ENCODE measurements around the gene CPLX4.

CPLX4 gene

DNA sequence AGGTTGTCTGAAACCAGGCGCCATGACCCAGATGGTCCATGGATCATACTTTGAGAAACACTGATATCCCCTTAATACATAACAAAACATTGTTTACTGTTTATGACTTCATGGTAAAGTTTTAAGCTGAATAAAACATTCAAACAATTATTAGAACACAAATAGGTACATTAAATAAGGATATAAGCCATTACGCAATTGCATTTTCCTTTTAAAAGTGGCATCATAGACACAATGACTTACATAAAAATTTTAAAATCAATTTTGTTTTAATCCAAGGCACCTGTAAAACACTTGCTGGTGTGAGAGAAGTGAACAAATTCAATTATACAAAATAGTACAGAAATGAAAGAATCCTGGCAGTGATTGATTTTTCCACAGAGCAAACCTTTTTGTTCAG, 10.2 kb upstream of the CPLX4 start (continued):
- TF ChIP-seq ZNF354C (tag by site-specific recombination; IDR thresholded peaks at IDR 0.05; ENCODE audit: borderline replicate concordance, low read depth) (no peak), ZNF558 (tag by site-specific recombination; IDR thresholded peaks at IDR 0.05) (no peak)
- TF ChIP-seq, protein P1, sequence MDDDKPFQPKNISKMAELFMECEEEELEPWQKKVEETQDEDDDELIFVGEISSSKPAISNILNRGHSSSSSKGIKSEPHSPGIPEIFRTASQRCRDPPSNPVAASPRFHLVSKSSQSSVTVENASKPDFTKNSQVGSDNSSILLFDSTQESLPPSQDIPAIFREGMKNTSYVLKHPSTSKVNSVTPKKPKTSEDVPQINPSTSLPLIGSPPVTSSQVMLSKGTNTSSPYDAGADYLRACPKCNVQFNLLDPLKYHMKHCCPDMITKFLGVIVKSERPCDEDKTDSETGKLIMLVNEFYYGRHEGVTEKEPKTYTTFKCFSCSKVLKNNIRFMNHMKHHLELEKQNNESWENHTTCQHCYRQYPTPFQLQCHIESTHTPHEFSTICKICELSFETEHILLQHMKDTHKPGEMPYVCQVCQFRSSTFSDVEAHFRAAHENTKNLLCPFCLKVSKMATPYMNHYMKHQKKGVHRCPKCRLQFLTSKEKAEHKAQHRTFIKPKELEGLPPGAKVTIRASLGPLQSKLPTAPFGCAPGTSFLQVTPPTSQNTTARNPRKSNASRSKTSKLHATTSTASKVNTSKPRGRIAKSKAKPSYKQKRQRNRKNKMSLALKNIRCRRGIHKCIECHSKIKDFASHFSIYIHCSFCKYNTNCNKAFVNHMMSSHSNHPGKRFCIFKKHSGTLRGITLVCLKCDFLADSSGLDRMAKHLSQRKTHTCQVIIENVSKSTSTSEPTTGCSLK (tag by site-specific recombination; IDR thresholded peaks at IDR 0.05), result no peak
- TF ChIP-seq, protein P2, sequence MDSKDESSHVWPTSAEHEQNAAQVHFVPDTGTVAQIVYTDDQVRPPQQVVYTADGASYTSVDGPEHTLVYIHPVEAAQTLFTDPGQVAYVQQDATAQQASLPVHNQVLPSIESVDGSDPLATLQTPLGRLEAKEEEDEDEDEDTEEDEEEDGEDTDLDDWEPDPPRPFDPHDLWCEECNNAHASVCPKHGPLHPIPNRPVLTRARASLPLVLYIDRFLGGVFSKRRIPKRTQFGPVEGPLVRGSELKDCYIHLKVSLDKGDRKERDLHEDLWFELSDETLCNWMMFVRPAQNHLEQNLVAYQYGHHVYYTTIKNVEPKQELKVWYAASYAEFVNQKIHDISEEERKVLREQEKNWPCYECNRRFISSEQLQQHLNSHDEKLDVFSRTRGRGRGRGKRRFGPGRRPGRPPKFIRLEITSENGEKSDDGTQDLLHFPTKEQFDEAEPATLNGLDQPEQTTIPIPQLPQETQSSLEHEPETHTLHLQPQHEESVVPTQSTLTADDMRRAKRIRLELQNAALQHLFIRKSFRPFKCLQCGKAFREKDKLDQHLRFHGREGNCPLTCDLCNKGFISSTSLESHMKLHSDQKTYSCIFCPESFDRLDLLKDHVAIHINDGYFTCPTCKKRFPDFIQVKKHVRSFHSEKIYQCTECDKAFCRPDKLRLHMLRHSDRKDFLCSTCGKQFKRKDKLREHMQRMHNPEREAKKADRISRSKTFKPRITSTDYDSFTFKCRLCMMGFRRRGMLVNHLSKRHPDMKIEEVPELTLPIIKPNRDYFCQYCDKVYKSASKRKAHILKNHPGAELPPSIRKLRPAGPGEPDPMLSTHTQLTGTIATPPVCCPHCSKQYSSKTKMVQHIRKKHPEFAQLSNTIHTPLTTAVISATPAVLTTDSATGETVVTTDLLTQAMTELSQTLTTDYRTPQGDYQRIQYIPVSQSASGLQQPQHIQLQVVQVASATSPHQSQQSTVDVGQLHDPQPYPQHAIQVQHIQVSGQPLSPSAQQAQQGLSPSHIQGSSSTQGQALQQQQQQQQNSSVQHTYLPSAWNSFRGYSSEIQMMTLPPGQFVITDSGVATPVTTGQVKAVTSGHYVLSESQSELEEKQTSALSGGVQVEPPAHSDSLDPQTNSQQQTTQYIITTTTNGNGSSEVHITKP (tag by site-specific recombination; IDR thresholded peaks at IDR 0.05), result no peak

DNA sequence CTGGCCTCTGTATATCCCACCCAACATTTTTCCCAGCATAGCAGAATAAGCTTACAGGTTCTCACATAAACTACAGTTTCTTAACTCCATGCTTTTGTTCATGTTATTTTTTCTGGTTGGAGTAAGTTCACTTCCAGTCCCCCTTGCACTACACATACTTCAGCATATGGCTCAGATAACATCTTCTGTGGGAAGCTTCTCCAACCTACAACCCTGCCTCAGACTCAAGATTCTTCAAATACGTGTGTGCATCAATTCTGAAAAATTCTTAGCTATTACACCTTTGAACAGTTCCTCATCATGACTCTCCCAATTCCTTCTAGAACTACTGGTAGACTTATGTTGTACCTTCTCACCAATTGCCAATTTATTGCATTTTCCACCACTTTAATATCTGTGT, 7.5 kb upstream of the CPLX4 start:
- CTCF ChIA-PET, result interaction anchor here (0.9 to 1.5 kb wide), 5 partner anchors 17 to 77 kb away, joined by 4 to 6 read pairs (median 5); partner anchors contain the start of gene RAX
- no peak overlapping the region for H3K4me3 ChIP-seq (ENCODE audit: low read depth, low read length)
- H3K27ac ChIP-seq (ENCODE audit: extremely low read depth, low read depth, low read length), result no peak overlapping the region
- TF ChIP-seq SP3 (tag by site-specific recombination; IDR thresholded peaks at IDR 0.05) (no peak), ZFP3 (tag by site-specific recombination; IDR thresholded peaks at IDR 0.05; ENCODE audit: low read depth) (no peak), ZNF132 (tag by site-specific recombination; IDR thresholded peaks at IDR 0.05; ENCODE audit: borderline replicate concordance) (no peak), ZNF791 (tag by site-specific recombination; IDR thresholded peaks at IDR 0.05) (no peak), ZBTB21 (tag by site-specific recombination; IDR thresholded peaks at IDR 0.05) (no peak), ZNF133 (tag by site-specific recombination; IDR thresholded peaks at IDR 0.05) (peak; percentile 86), ZNF658 (tag by site-specific recombination; IDR thresholded peaks at IDR 0.05) (no peak)
- TF ChIP-seq, protein P3, sequence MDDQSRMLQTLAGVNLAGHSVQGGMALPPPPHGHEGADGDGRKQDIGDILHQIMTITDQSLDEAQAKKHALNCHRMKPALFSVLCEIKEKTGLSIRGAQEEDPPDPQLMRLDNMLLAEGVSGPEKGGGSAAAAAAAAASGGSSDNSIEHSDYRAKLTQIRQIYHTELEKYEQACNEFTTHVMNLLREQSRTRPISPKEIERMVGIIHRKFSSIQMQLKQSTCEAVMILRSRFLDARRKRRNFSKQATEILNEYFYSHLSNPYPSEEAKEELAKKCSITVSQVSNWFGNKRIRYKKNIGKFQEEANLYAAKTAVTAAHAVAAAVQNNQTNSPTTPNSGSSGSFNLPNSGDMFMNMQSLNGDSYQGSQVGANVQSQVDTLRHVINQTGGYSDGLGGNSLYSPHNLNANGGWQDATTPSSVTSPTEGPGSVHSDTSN (CRISPR knock-in tag; IDR thresholded peaks at IDR 0.05), result no peak
- TF ChIP-seq, protein P4, sequence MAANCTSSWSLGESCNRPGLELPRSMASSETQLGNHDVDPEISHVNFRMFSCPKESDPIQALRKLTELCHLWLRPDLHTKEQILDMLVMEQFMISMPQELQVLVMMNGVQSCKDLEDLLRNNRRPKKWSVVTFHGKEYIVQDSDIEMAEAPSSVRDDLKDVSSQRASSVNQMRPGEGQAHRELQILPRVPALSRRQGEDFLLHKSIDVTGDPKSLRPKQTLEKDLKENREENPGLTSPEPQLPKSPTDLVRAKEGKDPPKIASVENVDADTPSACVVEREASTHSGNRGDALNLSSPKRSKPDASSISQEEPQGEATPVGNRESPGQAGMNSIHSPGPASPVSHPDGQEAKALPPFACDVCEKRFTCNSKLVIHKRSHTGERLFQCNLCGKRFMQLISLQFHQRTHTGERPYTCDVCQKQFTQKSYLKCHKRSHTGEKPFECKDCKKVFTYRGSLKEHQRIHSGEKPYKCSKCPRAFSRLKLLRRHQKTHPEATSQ (tag by site-specific recombination; IDR thresholded peaks at IDR 0.05), result no peak
- H3K36me3 ChIP-seq (ENCODE audit: control insufficient read depth in 2 of 2, insufficient read depth in 1 of 2, low read length in 2 of 2), result peaks cover 39 to 41% of the 10 kb centered on the region in 2 experiments
- H3K9me3 ChIP-seq (ENCODE audit: control insufficient read depth, insufficient read depth, low read depth, low read length), result no peaks in the 10 kb centered on the region
- POLR2A ChIA-PET, result interaction anchor here (0.8 kb wide), 1 partner anchor 58 kb away, joined by 3 read pairs; no protein-coding TSS in a partner anchor
- no peaks in the 10 kb centered on the region for H3K4me1 ChIP-seq (ENCODE audit: control insufficient read depth, insufficient read depth, low read length)

DNA sequence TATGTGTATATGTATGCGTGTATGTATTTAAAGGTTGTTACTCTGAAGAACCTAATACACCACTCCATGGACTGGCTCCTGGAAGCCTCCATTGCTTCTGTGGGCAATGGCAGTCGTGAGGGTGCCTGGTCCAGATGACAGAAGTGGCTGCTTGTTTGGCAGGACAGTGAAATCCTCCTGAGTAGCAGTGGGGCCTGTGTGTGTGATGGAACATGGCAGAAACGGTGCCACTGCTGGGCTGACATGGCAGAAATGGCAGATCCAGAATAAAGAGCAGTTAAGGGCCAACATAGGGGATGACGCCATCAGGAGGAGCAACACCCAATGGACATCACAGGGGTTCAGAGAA, 6.1 kb upstream of the CPLX4 start:
- Histone ChIP-seq H3K4me3 (ENCODE audit: low read depth, low read length) (no peak overlapping the region), H3K4me1 (ENCODE audit: control insufficient read depth, insufficient read depth, low read length) (0 out of 2 replicates have a peak, but pooled peaks cover under 1% of the 10 kb centered on the region), H3K36me3 (ENCODE audit: control insufficient read depth in 2 of 2, insufficient read depth in 1 of 2, low read length in 2 of 2) (peaks cover 29 to 30% of the 10 kb centered on the region in 2 experiments), H3K27ac (ENCODE audit: extremely low read depth, low read depth, low read length) (no peak overlapping the region), H3K9me3 (ENCODE audit: control insufficient read depth, insufficient read depth, low read depth, low read length) (no peaks in the 10 kb centered on the region)
- ChIA-PET CTCF (interaction anchor here (0.5 kb wide), 1 partner anchor 13 kb away, joined by 3 read pairs; no protein-coding TSS in a partner anchor), POLR2A (no interaction called here)
- TF ChIP-seq REPIN1 (tag by site-specific recombination; IDR thresholded peaks at IDR 0.05; ENCODE audit: low read depth), result no peak
- TF ChIP-seq HOXA7 (CRISPR knock-in tag; IDR thresholded peaks at IDR 0.05; ENCODE audit: borderline replicate concordance), result no peak
- no peak for TF ChIP-seq ZNF366 (tag by site-specific recombination; conservative IDR thresholded peaks at IDR 0.05)
- no peak for TF ChIP-seq ZNF335 (tag by site-specific recombination; conservative IDR thresholded peaks at IDR 0.05)
- no peak for TF ChIP-seq BCL11B (tag by site-specific recombination; IDR thresholded peaks at IDR 0.05; ENCODE audit: low read depth)
- no peak for TF ChIP-seq SP3 (tag by site-specific recombination; IDR thresholded peaks at IDR 0.05)
- no peak for TF ChIP-seq ZNF133 (tag by site-specific recombination; IDR thresholded peaks at IDR 0.05)
